Activated naive CD8-positive, alpha-beta T cell treated with anti-CD3 and anti-CD28 coated beads for 36 hours (primary cell): ENCODE results near the gene C13orf46. TPM values are rescaled to one million over a fixed set of nuclear protein-coding genes. Genes with fewer than 3 reads are reported as not detected.

ENCODE experiments used
- DNase-seq: peaks from one replicate; pipeline ENCODE4 v3.0.0; 2021
- H3K27ac Mint-ChIP-seq: one replicate; pipeline ENCODE4 v1.8.0; 2022; ENCODE audit warnings: mild to moderate bottlenecking, moderate library complexity, mixed read lengths
- H3K27me3 Mint-ChIP-seq: one replicate; pipeline ENCODE4 v1.8.0; 2022; ENCODE audit warnings: mild to moderate bottlenecking, mixed read lengths
- H3K36me3 Mint-ChIP-seq: one replicate; pipeline ENCODE4 v1.8.0; 2021; ENCODE audit warnings: mild to moderate bottlenecking, mixed read lengths
- H3K4me1 Mint-ChIP-seq: one replicate; pipeline ENCODE4 v1.8.0; 2021; ENCODE audit warnings: mixed read lengths
- H3K4me3 Mint-ChIP-seq: one replicate; pipeline ENCODE4 v1.8.0; 2022; ENCODE audit warnings: mild to moderate bottlenecking, moderate library complexity, mixed read lengths
- H3K9me3 Mint-ChIP-seq: one replicate; pipeline ENCODE4 v1.8.0; 2022; ENCODE audit warnings: mixed read lengths
- total RNA-seq, 2 experiments: library from RNA; stranded (reverse); gene quantifications; one replicate each; pipeline ENCODE4 v1.2.3, GENCODE V29; 2021

C13orf46 gene
- total RNA-seq, 2 experiments from 2014 or later: 0.96 to 0.99 TPM

GRCh38 chr13:113926301-113926761 lies 47.5 kb downstream of the C13orf46 start:
- peaks cover 5% of the 10 kb centered on the region for H3K4me1 Mint-ChIP-seq
- no peak overlapping the region for H3K27ac Mint-ChIP-seq
- DNase-seq: no peak
- no peak overlapping the region for H3K4me3 Mint-ChIP-seq
- H3K27me3 Mint-ChIP-seq: peaks cover 30% of the 10 kb centered on the region
- peaks cover 5% of the 10 kb centered on the region for H3K9me3 Mint-ChIP-seq
- no peaks in the 10 kb centered on the region for H3K36me3 Mint-ChIP-seq

GRCh38 chr13:113924184-113924901 lies 49.5 kb downstream of the C13orf46 start:
- no peak for DNase-seq
- Mint-ChIP-seq H3K9me3 (peaks cover 7% of the 10 kb centered on the region), H3K27ac (no peak overlapping the region), H3K36me3 (no peaks in the 10 kb centered on the region), H3K27me3 (peaks cover 37% of the 10 kb centered on the region), H3K4me3 (no peak overlapping the region), H3K4me1 (no peaks in the 10 kb centered on the region)

DNA sequence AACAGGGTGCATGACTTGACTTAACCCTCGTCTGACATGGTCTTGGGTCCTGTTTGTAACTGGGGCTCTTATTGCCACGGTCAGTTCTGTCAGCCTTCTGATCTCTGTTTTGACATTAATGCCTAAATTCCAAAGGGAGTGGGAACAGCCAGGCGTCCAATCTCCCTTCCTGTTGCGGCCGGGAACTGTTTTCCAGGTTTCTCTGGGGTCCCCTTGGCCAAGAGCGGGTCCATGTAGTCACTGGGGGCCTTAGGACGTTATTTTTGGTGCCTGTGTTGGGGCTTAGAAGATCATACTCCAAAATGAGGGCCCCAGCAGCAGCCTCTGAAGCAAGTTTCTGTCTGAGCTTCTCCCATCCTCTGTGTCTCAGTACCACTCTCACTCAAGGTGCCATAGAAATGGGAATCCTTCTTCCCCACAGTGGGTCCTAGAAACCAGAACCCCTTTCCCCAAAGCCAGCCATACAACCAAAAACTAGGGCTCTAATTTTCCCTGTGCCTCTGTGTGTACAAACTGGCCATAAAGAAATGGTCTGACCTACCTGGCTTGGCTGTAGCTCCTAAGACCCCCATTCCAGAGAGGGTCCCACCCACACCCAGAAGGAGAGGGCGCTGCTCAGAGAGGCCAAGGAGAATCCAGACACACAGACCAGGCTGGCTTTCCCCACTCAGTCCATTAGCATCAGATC lies 50.4 kb downstream of the C13orf46 start:
- Mint-ChIP-seq H3K36me3 (no peaks in the 10 kb centered on the region), H3K9me3 (peaks cover 7% of the 10 kb centered on the region), H3K4me1 (no peaks in the 10 kb centered on the region), H3K4me3 (no peak overlapping the region), H3K27ac (no peak overlapping the region), H3K27me3 (peaks cover 37% of the 10 kb centered on the region)
- no peak for DNase-seq

DNA sequence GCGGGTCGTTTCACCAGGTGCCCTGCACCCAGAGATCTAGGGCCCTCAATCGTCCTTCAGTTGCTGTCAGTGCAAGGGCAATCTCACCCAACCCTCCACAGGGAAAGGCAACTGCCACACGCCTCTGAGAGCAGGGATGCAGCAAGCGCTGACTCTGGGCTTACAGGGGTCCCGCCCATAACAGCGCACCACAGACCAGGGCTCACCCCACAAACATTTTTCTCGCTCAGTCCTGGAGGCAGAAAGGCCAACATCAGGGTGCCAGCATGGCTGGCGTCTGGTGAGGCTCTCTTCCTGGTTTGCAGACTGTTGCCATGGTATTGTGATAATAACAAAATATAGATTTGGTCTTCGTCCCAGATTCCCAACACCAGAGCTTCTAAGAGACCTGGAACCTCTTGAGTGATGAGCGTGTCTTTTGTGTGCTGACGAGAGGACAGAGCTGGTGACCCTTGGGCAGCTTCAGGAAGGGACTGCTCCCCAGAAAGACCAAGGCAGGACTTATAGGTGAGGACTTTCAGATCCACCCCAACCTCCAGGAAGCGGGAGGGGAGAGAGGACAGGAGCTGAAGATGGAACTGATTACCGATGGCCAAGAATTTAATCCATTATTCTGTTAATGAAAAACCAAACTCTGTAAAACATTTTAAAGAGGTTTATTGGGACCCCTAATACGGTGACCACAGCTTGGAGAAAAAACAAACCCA lies 51.3 kb downstream of the C13orf46 start:
- peaks cover 33% of the 10 kb centered on the region for H3K27me3 Mint-ChIP-seq
- H3K36me3 Mint-ChIP-seq: no peaks in the 10 kb centered on the region
- no peak overlapping the region for H3K27ac Mint-ChIP-seq
- no peak overlapping the region for H3K4me3 Mint-ChIP-seq
- no peaks in the 10 kb centered on the region for H3K4me1 Mint-ChIP-seq
- peaks cover 7% of the 10 kb centered on the region for H3K9me3 Mint-ChIP-seq
- DNase-seq: no peak

GRCh38 chr13:113921763-113922162 lies 52.1 kb downstream of the C13orf46 start:
- H3K4me3 Mint-ChIP-seq: no peak overlapping the region
- peaks cover 28% of the 10 kb centered on the region for H3K27me3 Mint-ChIP-seq
- DNase-seq: no peak
- H3K27ac Mint-ChIP-seq: no peak overlapping the region
- H3K4me1 Mint-ChIP-seq: no peaks in the 10 kb centered on the region
- peaks cover 7% of the 10 kb centered on the region for H3K9me3 Mint-ChIP-seq
- no peaks in the 10 kb centered on the region for H3K36me3 Mint-ChIP-seq

DNA sequence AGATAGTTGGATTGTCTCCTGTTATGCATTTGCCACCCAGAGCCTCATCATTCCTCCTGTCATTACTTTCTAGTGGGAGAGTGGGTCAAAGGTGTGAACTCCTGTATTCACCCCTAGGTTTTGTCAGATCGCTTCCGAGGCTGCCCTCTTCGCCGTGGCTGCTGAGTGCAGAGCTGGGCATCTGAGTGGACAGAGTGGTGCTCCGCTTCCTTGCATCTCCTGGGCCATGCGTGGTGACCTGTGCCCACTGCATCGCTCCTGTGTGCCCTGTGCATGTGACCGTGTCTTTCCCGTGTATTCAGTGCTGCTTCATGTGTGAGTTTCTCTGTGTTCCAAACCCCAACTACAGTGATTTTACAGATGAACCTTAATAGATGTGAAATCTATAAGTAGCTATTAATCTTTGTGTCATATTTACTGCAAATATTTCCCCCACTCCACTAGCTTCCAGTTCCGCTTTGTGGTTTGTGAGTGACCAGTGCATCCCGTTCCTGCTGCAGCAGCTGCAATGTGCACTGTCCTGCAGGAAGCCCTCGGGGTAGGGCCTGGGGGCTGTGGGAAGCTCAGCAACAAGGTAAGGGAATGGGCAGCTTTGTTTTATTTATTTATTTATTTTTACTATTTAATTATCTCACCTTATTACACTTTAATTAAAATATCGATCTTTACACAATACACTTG lies 53.1 kb downstream of the C13orf46 start:
- H3K27me3 Mint-ChIP-seq: peaks cover 26% of the 10 kb centered on the region
- H3K4me3 Mint-ChIP-seq: no peak overlapping the region
- no peak for DNase-seq
- no peaks in the 10 kb centered on the region for H3K36me3 Mint-ChIP-seq
- no peak overlapping the region for H3K27ac Mint-ChIP-seq
- no peaks in the 10 kb centered on the region for H3K4me1 Mint-ChIP-seq
- H3K9me3 Mint-ChIP-seq: peaks cover 7% of the 10 kb centered on the region

GRCh38 chr13:113919761-113920559 lies 53.9 kb downstream of the C13orf46 start:
- Mint-ChIP-seq H3K4me1 (no peaks in the 10 kb centered on the region), H3K27me3 (peaks cover 30% of the 10 kb centered on the region), H3K9me3 (peaks cover 7% of the 10 kb centered on the region), H3K4me3 (no peak overlapping the region), H3K27ac (no peak overlapping the region), H3K36me3 (no peaks in the 10 kb centered on the region)
- DNase-seq: no peak

DNA sequence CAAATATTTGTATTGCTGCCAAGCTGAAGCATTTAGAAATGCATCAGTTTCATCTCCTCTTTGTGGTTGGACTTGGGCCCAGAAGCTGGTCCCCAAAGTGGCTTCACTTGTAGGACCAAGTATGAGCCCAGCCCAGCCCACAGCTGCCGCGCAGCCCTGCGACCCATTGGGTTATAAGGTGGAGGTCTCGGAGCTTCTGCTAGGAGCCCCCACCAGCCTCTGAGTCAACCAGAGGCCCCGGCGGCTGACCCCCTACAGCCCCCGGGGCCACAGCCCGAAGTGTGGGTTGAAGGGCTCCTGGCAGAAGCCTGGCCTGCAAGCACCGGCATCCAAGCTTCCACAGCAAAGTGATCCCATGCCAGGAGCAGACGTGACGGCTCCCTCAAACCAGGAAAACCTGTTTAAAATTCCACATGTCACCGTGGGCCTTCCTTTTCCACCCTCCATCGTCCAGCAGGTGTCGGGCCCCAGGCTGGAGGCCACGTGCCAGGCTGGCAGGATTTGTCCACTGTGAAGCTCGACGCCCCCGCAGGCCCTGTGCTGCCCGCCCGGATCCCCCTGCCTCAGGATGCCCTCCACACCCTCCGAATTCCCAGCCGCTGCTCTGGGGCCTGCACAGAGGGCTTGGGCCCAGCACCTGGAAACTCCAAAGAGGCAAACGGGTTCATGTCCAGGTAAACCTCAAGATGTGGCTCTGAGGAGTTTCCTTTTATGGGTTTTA lies 54.7 kb downstream of the C13orf46 start:
- no peak overlapping the region for H3K27ac Mint-ChIP-seq
- DNase-seq: no peak
- H3K4me3 Mint-ChIP-seq: no peak overlapping the region
- H3K4me1 Mint-ChIP-seq: no peaks in the 10 kb centered on the region
- no peaks in the 10 kb centered on the region for H3K36me3 Mint-ChIP-seq
- peaks cover 7% of the 10 kb centered on the region for H3K9me3 Mint-ChIP-seq
- peaks cover 34% of the 10 kb centered on the region for H3K27me3 Mint-ChIP-seq

- Mint-ChIP-seq H3K9me3 (peaks cover 7% of the 10 kb centered on the region), H3K27ac (no peak overlapping the region), H3K27me3 (peaks cover 37% of the 10 kb centered on the region), H3K4me1 (no peaks in the 10 kb centered on the region), H3K4me3 (no peak overlapping the region), H3K36me3 (no peaks in the 10 kb centered on the region)
- DNase-seq: no peak
Measured at GRCh38 chr13:113918580-113918979, 55.3 kb downstream of the C13orf46 start.

- no peaks in the 10 kb centered on the region for H3K4me1 Mint-ChIP-seq
- peaks cover 38% of the 10 kb centered on the region for H3K27me3 Mint-ChIP-seq
- DNase-seq: no peak
- H3K27ac Mint-ChIP-seq: no peak overlapping the region
- H3K36me3 Mint-ChIP-seq: no peaks in the 10 kb centered on the region
- no peak overlapping the region for H3K4me3 Mint-ChIP-seq
- H3K9me3 Mint-ChIP-seq: peaks cover 7% of the 10 kb centered on the region
Measured at GRCh38 chr13:113917594-113918371, 56.1 kb downstream of the C13orf46 start.

GRCh38 chr13:113917096-113917495 lies 56.8 kb downstream of the C13orf46 start:
- H3K27me3 Mint-ChIP-seq: peaks cover 39% of the 10 kb centered on the region
- H3K4me1 Mint-ChIP-seq: no peaks in the 10 kb centered on the region
- H3K9me3 Mint-ChIP-seq: peaks cover 11% of the 10 kb centered on the region
- H3K36me3 Mint-ChIP-seq: peaks cover 4% of the 10 kb centered on the region
- no peak overlapping the region for H3K4me3 Mint-ChIP-seq
- no peak overlapping the region for H3K27ac Mint-ChIP-seq
- no peak for DNase-seq

GRCh38 chr13:113916330-113916815 lies 57.5 kb downstream of the C13orf46 start:
- peaks cover 6% of the 10 kb centered on the region for H3K9me3 Mint-ChIP-seq
- no peak for DNase-seq
- no peaks in the 10 kb centered on the region for H3K4me1 Mint-ChIP-seq
- H3K27me3 Mint-ChIP-seq: peaks cover 38% of the 10 kb centered on the region
- H3K4me3 Mint-ChIP-seq: no peak overlapping the region
- peaks cover 4% of the 10 kb centered on the region for H3K36me3 Mint-ChIP-seq
- no peak overlapping the region for H3K27ac Mint-ChIP-seq

GRCh38 chr13:113915786-113916329 lies 58.0 kb downstream of the C13orf46 start:
- H3K27ac Mint-ChIP-seq: no peak overlapping the region
- DNase-seq: no peak
- H3K9me3 Mint-ChIP-seq: peaks cover 4% of the 10 kb centered on the region
- peaks cover 4% of the 10 kb centered on the region for H3K36me3 Mint-ChIP-seq
- no peaks in the 10 kb centered on the region for H3K4me1 Mint-ChIP-seq
- no peak overlapping the region for H3K4me3 Mint-ChIP-seq
- peaks cover 44% of the 10 kb centered on the region for H3K27me3 Mint-ChIP-seq
